Tongue (tissue), 2 donors: Measurements from ENCODE around the gene DKK3. TPM values are rescaled to one million over a fixed set of nuclear protein-coding genes. Genes with fewer than 3 reads are reported as not detected.

Experiments
- DNase-seq: peaks from one replicate; pipeline ENCODE4 v3.0.0-alpha.2; 2015
- total RNA-seq: library from RNA; depleted of rRNA; stranded (reverse); fragments of >200 nt; gene quantifications from one replicate; pipeline ENCODE4 v1.2.3, GENCODE V29; 2014

The DKK3 gene
- total RNA-seq, 1 donor from 2014 or later: 145 TPM

DNA sequence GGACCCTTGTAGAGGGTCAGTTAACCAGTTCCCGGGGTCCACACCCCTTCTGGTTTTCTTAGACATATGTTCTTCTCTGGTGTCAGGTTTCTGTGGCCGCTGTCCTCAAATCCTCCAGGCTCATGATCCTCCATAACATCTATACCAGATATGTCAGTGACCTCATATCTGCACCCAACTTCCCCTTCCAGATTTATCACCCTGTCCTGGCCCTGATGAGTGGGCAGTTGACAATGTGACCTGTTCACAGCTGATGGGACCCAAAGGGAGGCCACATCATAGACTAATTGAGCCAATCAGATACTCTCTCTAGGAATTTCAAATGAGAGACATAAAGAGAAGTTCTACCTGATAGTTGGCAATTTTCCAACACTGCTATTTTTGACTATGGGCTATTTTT is 5.1 kb downstream of the DKK3 start:
- DNase-seq: no peak

- DNase-seq: no peak
Observed at GRCh38 chr11:12001186-12001585, 7.2 kb downstream of the DKK3 start.

GRCh38 chr11:11998091-11998781 is 10.2 kb downstream of the DKK3 start:
- no peak for DNase-seq

- peak; percentile 67 for DNase-seq
Observed at GRCh38 chr11:11997049-11997322, 11.4 kb downstream of the DKK3 start.

DNA sequence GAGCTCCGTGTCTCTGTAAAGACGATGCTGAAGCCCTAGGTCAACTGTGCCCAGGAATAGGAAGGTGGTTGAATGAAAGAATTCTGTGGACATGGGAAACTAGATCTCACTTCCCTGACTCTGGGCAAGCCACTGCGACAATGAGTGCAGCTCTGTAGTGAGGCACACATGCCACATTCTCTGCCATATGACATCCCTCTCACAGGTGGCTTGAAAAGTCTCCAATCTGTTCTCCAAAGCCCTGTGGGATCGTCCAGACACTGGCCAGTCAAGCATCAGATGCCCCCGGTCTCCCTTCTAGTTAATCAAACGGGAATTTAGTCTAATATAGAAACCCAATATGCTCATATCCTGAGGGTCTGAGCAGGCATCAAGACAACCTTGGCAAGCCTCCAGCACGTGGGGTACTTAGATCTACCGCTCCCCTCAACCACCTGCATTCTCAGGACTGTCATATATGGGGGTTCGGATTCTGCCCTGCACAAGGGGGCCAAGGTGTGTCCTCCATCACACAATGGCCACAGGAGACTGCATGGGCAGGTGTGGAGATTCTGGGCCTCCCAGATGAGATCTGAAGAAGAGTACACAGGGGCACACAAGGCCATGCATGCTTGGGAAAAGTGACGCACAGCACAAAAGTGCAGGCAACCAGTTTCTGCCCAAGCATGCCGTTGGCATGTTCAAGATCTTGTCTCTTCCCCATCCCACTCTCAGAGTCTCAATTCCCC is 11.9 kb downstream of the DKK3 start:
- peak; percentile 27 for DNase-seq

DNA sequence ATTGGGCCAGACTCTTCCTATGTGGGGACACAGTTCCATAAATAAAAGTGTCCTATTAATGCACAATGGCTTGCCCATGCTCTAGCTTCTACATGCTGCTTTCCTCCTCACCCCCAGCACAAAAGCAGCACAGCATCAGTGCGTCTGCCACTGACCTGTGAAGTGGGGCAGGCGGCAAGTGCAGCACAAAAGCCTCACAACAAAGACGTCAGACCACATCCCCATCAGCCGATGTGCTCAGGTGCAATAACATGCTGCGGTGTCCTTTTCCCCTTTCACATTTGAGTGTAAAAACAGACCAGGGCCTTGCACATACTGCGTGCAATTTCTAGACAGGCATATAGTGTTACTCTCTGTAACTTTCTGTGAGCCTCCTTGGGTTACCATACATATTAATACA is 12.8 kb downstream of the DKK3 start:
- DNase-seq: no peak

- no peak for DNase-seq
Observed at GRCh38 chr11:11993839-11994238, 14.6 kb downstream of the DKK3 start.

- DNase-seq: no peak
Observed at GRCh38 chr11:11992257-11993212, 15.9 kb downstream of the DKK3 start.

DNA sequence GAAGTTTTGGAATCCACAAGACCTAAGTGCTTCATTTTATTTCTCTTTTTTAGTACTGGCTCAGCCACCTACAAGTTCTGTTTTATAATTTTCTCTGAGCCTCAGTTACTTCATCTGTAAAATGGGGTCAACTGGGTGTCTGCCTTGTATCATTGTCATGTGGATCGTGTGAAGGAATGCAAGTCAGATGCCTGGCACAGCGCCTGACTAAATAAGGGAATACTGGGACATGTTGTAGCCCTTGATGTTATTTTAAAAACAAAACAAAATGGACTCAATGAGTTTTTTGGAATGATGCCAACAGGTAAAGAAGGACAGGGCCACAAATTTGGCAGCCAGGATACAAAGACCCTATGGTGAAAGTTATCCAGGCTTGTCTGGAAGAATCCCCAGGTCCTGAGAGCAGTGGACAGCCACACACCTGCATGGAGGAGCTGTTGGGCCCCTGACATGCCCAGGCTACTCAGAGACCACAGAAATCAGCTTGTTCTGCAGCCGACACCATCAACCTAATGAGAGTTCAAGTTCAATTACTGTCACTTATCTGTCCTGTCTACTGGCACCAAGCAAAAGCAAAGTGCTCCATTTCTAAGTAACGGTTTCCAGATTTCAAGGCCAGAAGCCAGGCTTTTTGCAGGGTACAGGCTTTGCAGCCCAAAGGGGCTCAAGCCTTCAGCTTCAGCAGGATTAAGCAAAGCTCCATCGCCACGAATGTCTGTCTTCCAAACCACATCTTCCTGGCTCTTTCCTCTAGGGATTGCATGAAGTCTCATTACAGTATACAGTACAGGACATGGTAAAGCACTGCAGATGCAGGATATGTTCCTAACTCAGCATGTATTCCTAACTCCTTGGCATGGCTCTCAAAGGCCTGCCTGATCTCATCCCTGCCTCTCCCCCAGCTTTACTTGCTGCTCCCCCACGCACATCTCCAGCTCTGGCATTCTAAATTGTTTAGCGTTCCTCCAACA is 18.4 kb downstream of the DKK3 start:
- DNase-seq: no peak

GRCh38 chr11:11988681-11989261 is 19.7 kb downstream of the DKK3 start:
- no peak for DNase-seq

DNA sequence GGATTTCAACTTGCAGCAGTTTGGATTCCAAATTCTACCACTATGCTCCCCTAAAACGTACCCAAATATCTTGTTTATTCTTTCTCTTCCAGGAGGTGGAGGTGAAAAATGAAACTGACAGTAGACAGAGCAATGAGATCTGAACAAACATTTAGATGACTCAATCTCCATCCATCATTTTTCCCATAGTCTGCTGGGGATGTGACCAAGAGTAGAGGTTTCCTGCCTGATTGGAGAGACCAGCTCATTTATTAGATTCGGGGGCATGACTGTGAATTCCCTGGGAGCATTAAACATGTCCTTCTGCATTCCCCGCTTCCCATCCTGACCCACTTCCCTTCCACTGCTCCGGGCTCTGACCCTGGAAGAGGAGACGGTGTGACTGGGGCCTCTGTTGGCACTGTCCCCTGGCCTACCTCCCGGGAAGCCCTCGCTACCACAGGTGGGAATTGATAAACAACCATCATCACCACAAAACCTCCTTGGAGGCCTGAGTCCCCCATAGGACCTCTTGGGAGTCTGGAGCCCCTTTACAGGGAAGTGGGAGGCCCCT is 20.3 kb downstream of the DKK3 start:
- DNase-seq: no peak

DNA sequence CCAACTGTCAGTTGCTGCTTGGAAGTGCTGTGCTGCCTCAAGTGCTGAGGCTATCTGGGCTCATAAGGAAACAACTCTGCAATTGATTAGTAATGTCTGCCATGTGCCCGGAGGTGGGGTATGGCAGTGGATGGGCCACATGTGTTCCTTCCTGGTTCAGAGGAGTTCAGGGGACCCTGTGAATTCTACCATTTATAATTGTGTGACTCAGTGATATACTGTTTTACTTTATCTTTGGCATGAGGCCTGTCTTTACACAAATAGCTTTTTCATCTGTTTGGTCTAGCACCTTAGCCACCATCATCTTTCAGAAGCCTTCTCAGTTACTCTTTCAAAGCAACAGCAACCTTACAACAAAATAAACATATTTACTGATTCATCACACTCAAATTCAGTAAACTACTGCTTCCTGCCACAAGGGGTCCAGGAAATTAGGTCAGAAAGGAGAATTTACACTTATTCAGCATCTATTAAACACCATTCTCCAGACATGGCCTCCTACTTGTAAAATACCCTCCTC is 20.9 kb downstream of the DKK3 start:
- no peak for DNase-seq

DNA sequence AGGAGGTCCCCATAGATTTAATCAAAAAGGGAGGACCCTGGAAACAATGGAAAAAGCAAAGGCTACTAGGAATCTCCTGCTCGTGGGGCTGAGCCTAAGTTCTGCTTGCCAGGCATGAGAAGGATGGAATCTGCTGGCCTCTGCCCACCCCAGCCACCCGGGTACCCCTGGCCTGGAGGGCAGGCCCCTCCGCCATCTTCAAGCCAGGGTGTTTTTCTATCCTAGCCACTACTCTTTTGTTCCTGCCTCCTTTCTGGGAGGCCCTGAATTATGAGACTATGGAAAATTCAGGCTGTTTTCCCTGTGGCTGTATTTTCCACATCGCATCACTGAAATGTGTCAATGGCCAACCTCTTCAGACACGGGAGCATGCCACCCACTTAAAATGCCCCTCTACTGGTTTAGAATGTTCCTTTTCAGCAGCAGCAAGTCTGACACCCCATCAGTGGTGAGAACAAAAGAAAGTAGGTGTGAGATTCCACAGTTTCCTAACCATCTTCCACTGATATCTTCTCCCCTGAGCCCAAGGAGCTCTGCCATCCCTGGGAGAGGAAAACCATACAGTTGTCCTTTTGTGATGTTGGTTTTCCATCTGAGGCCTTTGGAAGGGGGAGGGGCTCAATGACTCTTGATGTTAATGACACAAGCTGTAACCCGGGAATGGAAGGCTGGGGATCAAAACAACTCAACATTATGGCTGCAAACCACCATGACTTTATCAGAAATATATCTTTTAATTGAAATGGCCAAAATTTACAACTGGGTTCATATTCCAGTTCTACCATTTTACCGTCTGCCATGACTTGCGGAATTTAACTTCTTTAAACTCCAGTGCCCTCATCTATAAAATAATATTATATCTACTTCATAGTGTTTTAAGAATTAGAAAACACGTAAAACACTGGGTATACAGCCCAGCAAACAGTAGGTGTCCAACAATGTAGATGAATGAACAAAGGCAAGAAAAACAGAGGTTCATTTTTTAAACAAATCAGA is 22.2 kb downstream of the DKK3 start:
- DNase-seq: no peak

DNA sequence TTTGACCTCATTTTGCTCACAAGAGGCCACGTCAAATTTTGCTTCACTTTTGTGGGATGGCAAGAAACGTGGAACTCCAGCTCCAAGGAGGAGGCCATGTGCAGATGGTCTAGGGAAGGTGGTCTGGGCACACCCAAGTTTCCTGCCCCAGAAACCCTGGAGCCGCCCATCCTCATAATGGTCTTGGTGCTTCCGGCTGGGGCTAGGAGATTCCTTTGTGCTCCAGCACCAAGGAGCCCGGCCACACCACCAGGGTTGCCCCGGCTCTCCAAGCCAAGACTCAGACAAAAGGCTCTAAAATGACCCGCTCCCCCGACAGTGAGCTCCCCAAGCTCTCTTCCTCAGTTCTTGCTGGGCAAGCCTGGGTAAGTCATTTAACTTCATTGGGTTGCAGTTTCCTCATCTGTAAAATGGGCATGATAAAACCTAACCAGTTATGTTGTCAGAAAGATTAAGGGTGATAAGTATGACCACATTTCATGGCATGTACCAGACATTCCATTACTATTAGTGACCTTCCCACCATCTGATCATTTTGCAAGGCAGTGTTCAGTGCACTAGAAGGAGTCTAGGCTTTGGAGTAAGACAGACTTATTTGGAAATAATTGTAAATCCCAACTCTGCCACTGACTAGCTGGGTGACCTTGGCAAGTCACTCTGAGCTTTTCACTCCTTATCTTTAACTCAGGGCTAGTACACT is 23.3 kb downstream of the DKK3 start:
- DNase-seq: no peak

GRCh38 chr11:11984563-11984962 is 23.9 kb downstream of the DKK3 start:
- no peak for DNase-seq

GRCh38 chr11:11983427-11983826 is 25.0 kb downstream of the DKK3 start:
- no peak for DNase-seq

GRCh38 chr11:11982975-11983374 is 25.5 kb downstream of the DKK3 start:
- DNase-seq: no peak

DNA sequence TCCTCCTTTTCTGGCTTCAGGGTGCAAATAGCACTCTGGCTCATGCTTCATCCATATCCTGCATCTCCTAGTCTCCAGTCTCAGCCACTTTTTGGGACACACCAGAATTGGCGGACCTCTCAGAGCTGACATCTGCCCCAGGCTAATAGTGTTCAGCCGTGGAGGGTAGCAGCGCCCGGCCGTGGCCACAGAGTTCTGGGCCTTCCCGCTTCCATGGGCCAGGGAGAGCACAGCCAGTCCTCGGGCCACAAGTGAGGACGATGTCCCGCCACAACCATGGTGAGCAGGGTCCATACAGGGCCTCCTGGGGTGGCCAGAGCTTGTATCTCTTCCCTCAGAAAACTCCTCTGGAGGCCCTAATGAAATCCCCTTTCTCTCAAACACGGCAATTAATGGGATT is 26.0 kb downstream of the DKK3 start:
- no peak for DNase-seq

GRCh38 chr11:11981840-11982239 is 26.6 kb downstream of the DKK3 start:
- no peak for DNase-seq
